RWPE2 (cell line): ENCODE data around the gene CASP7.

Experiments
- ATAC-seq: fragments of 200-7000 bp; cut with Tn5 transposase; 3 replicates; pipeline ENCODE4 v1.9.1; 2021; ENCODE audit warnings: low read depth
- DNase-seq: peaks from one replicate; pipeline ENCODE4 v3.0.0-alpha.2; 2020; ENCODE audit warnings: low spot score
- H3K27ac ChIP-seq: fragments of 450-650 bp; 2 replicates; pipeline ENCODE4 v1.5.1; 2017; ENCODE audit warnings: mild to moderate bottlenecking; ENCODE audit not compliant: poor library complexity, severe bottlenecking
- H3K27me3 ChIP-seq: fragments of 250-450 bp; sonication (Bioruptor Pico); 2 replicates; pipeline ENCODE4 v1.5.1; 2021; ENCODE audit warnings: mild to moderate bottlenecking, moderate library complexity; ENCODE audit not compliant: insufficient read depth, poor library complexity, severe bottlenecking
- H3K36me3 ChIP-seq: fragments of 250-450 bp; sonication (Bioruptor Pico); 2 replicates; pipeline ENCODE4 v1.5.1; 2020; ENCODE audit warnings: low read depth, mild to moderate bottlenecking, moderate library complexity
- H3K4me1 ChIP-seq: fragments of 250-450 bp; sonication (Bioruptor Pico); 2 replicates; pipeline ENCODE4 v1.5.1; 2021; ENCODE audit warnings: mild to moderate bottlenecking, moderate library complexity; ENCODE audit not compliant: insufficient read depth, poor library complexity, severe bottlenecking
- H3K4me3 ChIP-seq: fragments of 250-450 bp; sonication (Bioruptor Pico); 2 replicates; pipeline ENCODE4 v1.5.1; 2021; ENCODE audit warnings: mild to moderate bottlenecking, moderate library complexity; ENCODE audit not compliant: severe bottlenecking
- H3K9me3 ChIP-seq: fragments of 250-450 bp; sonication (Bioruptor Pico); 2 replicates; pipeline ENCODE4 v1.5.1; 2021; ENCODE audit warnings: mild to moderate bottlenecking, moderate library complexity; ENCODE audit not compliant: severe bottlenecking
- TF ChIP-seq, protein P1 (sequence below): fragments of 450-650 bp; IDR thresholded peaks from one replicate; pipeline ENCODE4 v1.5.1; 2017; ENCODE audit warnings: mild to moderate bottlenecking, moderate library complexity; ENCODE audit not compliant: poor library complexity, severe bottlenecking

Gene CASP7

DNA sequence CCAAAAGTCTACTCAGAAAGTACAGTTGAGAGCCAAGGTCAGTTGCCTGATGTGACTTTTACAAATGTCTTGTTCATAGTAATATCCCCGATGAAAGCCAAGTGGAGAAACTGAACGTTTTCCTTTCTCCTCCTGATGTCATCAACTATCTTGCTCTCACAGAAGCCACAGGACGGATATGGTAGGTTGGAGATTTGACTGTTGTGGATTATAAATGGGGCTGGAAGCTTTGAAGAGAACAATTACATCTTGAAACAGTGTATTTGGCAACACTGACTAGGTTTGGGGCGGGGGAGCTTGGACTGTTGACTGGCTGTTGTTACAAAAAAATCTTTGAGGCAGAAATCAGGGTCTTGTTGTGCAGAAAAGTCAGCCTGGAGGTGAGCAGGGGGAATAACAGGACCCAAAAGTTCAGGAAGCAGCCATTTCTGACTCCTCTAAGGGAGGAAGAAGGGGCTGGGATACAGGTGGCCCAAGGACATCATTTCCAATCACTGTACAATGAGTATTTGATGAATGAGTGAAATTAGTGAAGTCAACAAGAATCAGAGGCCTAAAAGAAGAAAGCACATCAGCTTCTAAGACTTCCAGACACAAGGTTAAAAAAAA lies 96.1 kb downstream of the CASP7 start:
- Histone ChIP-seq H3K27ac (no peak overlapping the region), H3K9me3 (no peaks in the 10 kb centered on the region), H3K4me1 (no peaks in the 10 kb centered on the region), H3K27me3 (peaks cover under 1% of the 10 kb centered on the region), H3K36me3 (no peaks in the 10 kb centered on the region), H3K4me3 (no peak overlapping the region)
- TF ChIP-seq, protein P1, sequence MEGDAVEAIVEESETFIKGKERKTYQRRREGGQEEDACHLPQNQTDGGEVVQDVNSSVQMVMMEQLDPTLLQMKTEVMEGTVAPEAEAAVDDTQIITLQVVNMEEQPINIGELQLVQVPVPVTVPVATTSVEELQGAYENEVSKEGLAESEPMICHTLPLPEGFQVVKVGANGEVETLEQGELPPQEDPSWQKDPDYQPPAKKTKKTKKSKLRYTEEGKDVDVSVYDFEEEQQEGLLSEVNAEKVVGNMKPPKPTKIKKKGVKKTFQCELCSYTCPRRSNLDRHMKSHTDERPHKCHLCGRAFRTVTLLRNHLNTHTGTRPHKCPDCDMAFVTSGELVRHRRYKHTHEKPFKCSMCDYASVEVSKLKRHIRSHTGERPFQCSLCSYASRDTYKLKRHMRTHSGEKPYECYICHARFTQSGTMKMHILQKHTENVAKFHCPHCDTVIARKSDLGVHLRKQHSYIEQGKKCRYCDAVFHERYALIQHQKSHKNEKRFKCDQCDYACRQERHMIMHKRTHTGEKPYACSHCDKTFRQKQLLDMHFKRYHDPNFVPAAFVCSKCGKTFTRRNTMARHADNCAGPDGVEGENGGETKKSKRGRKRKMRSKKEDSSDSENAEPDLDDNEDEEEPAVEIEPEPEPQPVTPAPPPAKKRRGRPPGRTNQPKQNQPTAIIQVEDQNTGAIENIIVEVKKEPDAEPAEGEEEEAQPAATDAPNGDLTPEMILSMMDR, result no peak
- DNase-seq (no peak), ATAC-seq (no peak)

- no peaks in the 10 kb centered on the region for H3K27me3 ChIP-seq
- H3K36me3 ChIP-seq, result no peaks in the 10 kb centered on the region
- H3K4me3 ChIP-seq, result no peak overlapping the region
- no peaks in the 10 kb centered on the region for H3K4me1 ChIP-seq
- TF ChIP-seq, protein P1, result no peak
- H3K27ac ChIP-seq, result no peak overlapping the region
- no peaks in the 10 kb centered on the region for H3K9me3 ChIP-seq
- no peak for ATAC-seq
- DNase-seq, result no peak
Observed at GRCh38 chr10:113776553-113776952, 96.8 kb downstream of the CASP7 start.
